ENCODE measurements around the gene TIMM23B. TPM values are rescaled to one million over a fixed set of nuclear protein-coding genes. Genes with fewer than 3 reads are reported as not detected.
"Not testable (repeated sequence)": the region's sequence is repeated elsewhere in the genome, so short reads cannot be mapped to it uniquely, and the experiment has no call there.

TIMM23B gene
- total RNA-seq, 1 experiment from 2014 or later: 16.1 TPM

DNA sequence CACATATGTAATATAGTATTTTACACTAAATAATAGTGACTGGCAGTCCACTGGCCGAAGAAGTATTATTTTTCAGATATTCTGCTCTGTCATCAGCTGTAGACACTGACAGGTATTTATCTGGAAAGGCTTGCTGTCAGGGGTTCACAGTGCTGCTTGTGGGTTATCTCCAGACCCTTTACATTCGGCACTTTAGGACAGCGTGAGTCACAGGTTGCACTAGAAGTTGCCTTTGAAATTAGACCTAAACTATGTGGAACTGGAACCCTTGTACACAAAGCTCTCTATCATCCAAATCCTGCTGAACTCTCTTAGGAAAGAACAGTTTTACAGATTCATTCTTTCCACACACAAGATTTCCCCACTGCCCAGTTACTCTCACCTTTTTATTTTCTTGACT lies 30.2 kb downstream of the TIMM23B start:
- not testable (repeated sequence) for DNase-seq (ENCODE audit: extremely low read depth, low read depth)

DNA sequence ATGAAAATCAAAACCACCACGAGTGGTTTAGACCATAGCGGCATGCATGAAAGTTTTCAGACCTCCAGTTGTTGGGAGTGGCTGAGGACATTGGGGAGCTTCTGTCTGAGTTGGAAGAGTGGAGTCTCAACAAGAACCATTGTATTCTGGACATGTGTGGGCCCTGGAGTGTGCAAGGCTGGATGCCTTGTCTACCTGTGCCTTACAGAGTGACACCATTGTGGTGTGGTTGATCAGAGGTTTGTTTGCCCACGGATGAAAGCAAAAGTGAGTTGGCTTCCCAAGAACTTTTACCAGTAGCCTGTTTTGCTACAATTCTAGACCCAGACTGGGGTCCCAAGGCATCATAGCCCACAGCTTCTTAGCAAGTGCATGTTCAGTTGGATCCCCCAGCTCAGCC lies 35.9 kb downstream of the TIMM23B start:
- DNase-seq (ENCODE audit: extremely low read depth, low read depth): not testable (repeated sequence)

DNA sequence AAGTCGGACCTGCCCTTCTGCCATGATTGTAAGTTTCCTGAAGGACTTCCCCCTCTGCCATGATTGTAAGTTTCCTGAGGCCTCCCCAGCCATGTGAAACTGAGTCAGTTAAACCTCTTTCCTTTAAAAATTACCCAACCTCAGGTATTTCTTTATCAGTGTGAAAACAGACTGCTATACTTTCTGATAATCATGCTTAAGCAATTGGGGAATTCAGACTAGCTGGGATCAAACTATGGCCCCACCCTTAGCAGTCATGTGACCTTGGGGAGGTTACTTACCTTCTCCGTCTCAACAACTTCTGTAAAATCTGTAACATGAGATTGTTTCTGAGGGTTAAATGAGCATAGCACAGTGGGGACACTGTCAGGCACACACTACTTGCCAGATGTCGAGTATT lies 45.4 kb downstream of the TIMM23B start:
- DNase-seq (ENCODE audit: extremely low read depth, low read depth): not testable (repeated sequence)

DNA sequence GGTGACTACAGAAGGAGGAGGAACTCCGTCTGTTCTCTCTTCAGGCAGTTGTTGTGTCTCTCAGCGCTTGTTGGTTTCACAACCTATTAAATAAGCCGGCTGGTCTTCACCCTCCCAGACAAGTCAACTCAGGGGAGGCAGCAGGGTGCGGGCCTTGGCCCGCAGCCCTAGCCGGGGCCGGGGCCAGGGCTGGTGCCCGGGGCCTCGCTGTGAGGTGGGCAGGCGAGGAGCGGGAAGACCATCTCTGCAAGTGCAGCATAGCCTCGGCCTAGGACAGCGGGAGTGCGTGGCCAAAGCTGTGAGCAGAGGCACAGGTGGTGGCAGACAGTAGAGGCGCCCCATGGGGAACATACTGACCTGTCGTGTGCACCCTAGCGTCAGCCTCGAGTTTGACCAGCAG lies 46.5 kb downstream of the TIMM23B start, which contains the start of gene AGAP6:
AGAP6 (plus strand) TSS at position 31 of the 400 bp plus-strand sequence; CDS start at position 341, 310 bp downstream.
- DNase-seq (ENCODE audit: extremely low read depth, low read depth): not testable (repeated sequence)

DNA sequence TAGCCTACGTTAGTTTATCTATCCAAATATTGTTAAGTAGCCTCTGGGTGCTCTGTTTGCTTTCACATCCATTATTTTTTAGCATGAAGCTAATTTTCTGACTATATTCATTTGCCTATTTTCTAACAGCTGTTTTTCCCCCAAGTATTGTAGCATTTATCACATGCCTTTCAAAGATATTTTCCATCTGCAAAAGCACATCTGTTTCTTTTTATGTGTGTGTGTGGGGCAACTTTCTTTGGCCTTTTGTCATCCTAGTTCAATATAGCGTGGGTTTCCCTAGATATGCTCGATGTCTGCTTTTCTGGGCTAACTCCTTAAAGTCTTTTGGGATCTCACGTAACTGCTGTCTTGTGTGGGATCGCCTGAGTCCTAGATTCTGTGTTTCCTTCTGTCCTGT lies 53.5 kb downstream of the TIMM23B start:
- not testable (repeated sequence) for DNase-seq (ENCODE audit: extremely low read depth, low read depth)

DNA sequence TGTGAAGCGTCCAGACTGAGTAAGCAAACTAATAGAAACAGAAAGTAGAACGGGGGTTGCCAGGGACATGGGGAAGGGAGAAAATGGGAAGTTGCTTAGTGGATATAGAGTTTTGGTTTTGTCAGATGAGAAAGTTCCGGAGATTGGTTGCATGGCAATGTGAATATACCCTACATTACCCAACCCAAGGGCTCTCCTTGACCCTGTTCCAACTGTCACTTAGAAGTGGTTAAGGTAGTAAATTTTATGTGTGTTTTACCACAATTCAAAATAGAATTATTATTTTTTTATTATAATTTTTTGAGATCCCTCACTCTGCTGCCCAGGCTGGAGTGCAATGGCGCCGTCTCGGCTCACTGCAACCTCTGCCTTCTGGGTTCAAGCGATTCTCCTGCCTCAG lies 72.2 kb downstream of the TIMM23B start:
- DNase-seq (ENCODE audit: extremely low read depth, low read depth): not testable (repeated sequence)

DNA sequence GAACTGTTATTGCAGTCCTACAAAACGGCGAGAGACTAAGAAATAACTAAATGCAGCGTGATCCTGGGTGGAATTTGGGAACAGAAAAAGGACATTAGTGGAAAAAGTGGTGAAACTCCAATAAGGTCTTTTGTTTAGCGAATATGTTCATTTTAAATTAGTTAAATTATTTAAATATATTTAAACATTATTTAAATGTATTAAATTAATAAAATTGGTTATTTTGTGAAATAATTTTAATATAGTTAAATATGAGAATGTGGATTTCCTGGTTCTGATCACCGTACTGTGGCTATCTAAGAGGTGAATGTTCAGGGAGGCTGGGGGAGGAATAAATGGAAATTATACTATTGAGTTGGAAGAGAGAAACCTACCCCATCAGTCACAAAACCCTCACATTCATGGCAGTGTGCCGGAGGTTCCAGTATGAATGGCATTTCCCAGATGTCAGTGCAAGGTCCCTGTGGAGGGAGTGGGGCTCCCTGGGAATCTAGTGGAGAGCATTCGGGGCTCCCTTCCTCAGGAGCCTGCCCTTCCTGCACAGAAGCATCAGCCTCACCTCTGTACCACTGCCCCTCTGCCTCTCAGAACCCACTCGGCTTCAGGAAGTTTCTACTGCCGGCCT lies 73.9 kb downstream of the TIMM23B start:
- DNase-seq (ENCODE audit: extremely low read depth, low read depth): not testable (repeated sequence)

DNA sequence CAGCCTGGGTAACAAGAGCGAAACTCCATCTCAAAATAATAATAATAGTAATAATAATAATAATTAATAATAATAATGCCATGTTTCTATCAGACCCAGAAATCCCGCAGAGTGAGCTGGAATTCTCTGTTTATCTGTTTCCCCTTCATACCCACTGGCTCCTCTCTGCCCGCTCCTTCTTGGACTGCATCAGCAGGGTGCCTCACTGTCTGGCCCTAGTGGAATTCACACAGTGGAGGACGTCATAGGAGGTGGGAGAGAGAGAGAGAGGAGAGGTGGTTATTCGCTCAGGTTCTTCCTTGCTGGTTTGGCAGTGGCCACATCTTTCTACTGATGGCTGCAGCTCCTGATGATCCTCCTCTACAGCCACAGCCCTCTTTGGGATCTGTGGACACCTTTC lies 75.1 kb downstream of the TIMM23B start:
- not testable (repeated sequence) for DNase-seq (ENCODE audit: extremely low read depth, low read depth)

DNA sequence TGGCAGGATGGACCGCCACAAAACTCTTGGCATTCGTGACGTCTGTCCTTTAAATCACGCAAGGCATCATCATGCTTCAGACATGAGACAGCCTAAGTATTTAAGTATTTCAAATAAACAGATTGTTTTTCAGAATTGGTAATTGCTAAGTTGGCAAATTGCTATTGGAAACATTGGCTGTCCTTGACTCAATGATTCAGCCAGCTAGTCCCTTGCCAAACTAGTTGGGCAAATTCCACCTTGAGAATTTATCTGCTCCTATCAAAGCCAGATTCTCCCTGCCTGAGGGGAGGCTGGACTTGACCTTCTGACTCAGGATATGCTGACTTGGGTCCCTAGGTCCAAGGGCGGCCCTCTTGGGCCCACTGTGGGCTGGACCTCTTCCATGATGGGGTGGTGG lies 75.8 kb downstream of the TIMM23B start:
- DNase-seq (ENCODE audit: extremely low read depth, low read depth): not testable (repeated sequence)

DNA sequence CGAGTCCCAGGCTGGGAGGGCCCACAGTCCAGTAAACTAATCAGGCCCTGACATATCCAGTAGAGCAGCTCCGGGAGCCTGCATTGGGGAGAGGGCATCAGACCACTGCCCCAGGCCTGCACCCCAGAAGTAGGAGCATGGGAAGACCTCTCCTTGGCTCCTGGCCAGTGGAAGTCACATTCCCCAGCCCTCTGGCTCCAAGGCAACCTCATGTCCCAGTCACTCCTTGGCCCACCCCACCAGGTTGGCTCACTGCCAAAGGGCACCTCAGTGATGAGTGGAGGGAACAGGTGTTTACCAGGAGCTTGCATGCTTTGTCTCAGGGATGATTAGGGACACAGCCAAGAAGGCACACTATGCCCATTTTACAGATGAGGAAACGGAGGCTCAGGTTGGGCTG lies 77.4 kb downstream of the TIMM23B start:
- not testable (repeated sequence) for DNase-seq (ENCODE audit: extremely low read depth, low read depth)

DNA sequence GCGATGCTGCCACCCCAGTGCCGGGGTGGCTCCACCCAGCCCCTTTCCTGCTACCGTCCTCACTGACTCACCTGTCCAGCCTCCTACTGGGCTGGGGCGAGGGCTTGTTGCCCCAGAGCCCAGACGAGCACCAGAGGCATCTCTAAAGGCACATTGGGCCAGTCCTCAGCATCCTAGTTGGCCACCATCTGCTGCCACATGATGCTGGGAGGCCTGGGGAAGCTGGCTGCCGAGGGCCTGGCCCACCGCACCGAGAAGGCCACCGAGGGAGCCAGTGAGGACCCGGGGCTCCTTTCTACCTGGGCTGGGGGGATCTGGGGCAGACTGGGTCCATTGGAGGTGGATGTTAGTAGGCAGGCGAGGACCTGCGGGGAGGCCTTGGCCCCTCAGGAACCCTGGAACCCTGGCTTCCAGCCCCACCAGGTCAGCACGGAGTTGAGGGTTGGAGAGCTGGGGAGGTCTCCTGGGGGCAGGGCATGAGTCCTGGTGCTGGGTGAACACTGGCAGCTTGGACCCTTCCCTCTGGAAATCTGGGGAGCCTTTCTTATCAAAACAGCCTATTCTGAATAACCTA lies 78.7 kb downstream of the TIMM23B start:
- not testable (repeated sequence) for DNase-seq (ENCODE audit: extremely low read depth, low read depth)

DNA sequence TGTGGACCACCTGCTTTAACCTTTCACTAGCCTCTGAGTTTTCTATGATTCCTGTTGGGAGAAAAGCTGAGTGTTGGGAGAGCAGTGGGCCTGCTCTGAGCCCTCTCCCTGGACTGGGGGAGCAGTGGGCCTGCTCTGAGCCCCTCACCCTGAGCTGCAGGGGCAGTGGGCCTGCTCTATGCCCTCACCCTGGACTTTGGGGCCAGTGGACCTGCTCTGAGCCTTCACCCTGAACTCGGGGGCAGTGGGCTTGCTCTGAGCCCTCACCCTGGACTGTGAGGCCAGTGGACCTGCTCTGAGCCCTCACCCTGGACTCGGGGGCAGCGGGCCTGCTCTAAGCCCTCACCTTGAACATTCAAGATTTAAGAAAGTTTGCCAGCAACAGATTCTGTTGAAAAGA lies 79.8 kb downstream of the TIMM23B start:
- no peak for DNase-seq (ENCODE audit: extremely low read depth, low read depth)

Small RNA genes within 50 kb of the gene (small RNA-seq; reads per million reads assigned to genes)
- gene RNA5SP317 (0 reads per million in 2 experiments), gene SNORA74C-2 (0.33 to 0.53 reads per million in 2 experiments)

Other genes with a start within 250 kb of the TIMM23B start
- 0.09 and 0.30 TPM in 2 replicates for gene OGDHL, start 179.7 kb upstream of the TIMM23B start, total RNA-seq (2014; rRNA removed; shearing (Covaris generic))
- gene PARG, start within 50 bp of the TIMM23B start, total RNA-seq (2014; rRNA removed; shearing (Covaris generic)): 29.3 and 36.5 TPM in 2 replicates
- 6.4 and 7.8 TPM in 2 replicates for gene AGAP6, start 46.4 kb downstream of the TIMM23B start, total RNA-seq (2014; rRNA removed; shearing (Covaris generic))
- 21.3 and 34.6 TPM in 2 replicates for gene WASHC2A, start 125.9 kb downstream of the TIMM23B start, total RNA-seq (2014; rRNA removed; shearing (Covaris generic))